B cell (primary cell): ENCODE results near the gene EBF3.

Experiments used
- CTCF ChIP-seq: fragments of 200-600 bp; IDR thresholded peaks from one replicate; pipeline ENCODE4 v1.8.0; 2022; ENCODE audit warnings: antibody characterized with exemption, mild to moderate bottlenecking
- EZH2 ChIP-seq: IDR thresholded peaks from 2 replicates; pipeline ENCODE4 v1.6.1; 2012; ENCODE audit warnings: borderline replicate concordance, low read depth, mild to moderate bottlenecking, moderate library complexity, low read length; ENCODE audit not compliant: insufficient read depth, poor library complexity, severe bottlenecking

GRCh38 chr10:129992356-129992755, 28.3 kb upstream of the EBF3 start:
- TF ChIP-seq CTCF: no peak
- no peak for TF ChIP-seq EZH2
